ENCODE data around the gene HLA-DRA. TPM values are rescaled to one million over a fixed set of nuclear protein-coding genes. Genes with fewer than 3 reads are reported as not detected.

Gene HLA-DRA
- total RNA-seq, 2 donors from 2014 or later: 244 to 342 TPM

- H3K9me3 ChIP-seq: no peaks in the 10 kb centered on the region
- no peak overlapping the region for H3K4me3 ChIP-seq
- DNase-seq (ENCODE audit: low spot score) (no peak), ATAC-seq (ENCODE audit: insufficient number of reproducible peaks, low FRiP score, low read depth) (no peak)
- H3K4me1 ChIP-seq (ENCODE audit: control insufficient read depth in 1 of 2, low read depth in 2 of 2): peaks cover 0 to 2% of the 10 kb centered on the region in 2 donors
- H3K27ac ChIP-seq: no peak overlapping the region
- H3K36me3 ChIP-seq: no peaks in the 10 kb centered on the region
- no peak for TF ChIP-seq CTCF (IDR thresholded peaks at IDR 0.05)
- no peaks in the 10 kb centered on the region for H3K27me3 ChIP-seq (replicated peaks; ENCODE audit: insufficient read depth)
These were observed 28.8 kb upstream of the HLA-DRA start for GRCh38 chr6:32410906-32411305.

- H3K27me3 ChIP-seq (replicated peaks; ENCODE audit: insufficient read depth): peaks cover 4% of the 10 kb centered on the region
- H3K36me3 ChIP-seq: no peaks in the 10 kb centered on the region
- ATAC-seq (ENCODE audit: insufficient number of reproducible peaks, low FRiP score, low read depth) (no peak), DNase-seq (ENCODE audit: low spot score) (no peak)
- no peak for TF ChIP-seq CTCF (IDR thresholded peaks at IDR 0.05)
- no peak overlapping the region for H3K4me3 ChIP-seq
- H3K27ac ChIP-seq: no peak overlapping the region
- H3K9me3 ChIP-seq: no peaks in the 10 kb centered on the region
- peaks cover 0 to 2% of the 10 kb centered on the region in 2 donors for H3K4me1 ChIP-seq (ENCODE audit: control insufficient read depth in 1 of 2, low read depth in 2 of 2)
These were observed 27.9 kb upstream of the HLA-DRA start for GRCh38 chr6:32411566-32412327.

GRCh38 chr6:32413427-32414047 is 26.1 kb upstream of the HLA-DRA start:
- ATAC-seq (ENCODE audit: insufficient number of reproducible peaks, low FRiP score, low read depth) (no peak), DNase-seq (ENCODE audit: low spot score) (peak; percentile 23)
- H3K9me3 ChIP-seq: no peaks in the 10 kb centered on the region
- no peak overlapping the region for H3K4me3 ChIP-seq
- H3K27me3 ChIP-seq (replicated peaks; ENCODE audit: insufficient read depth): peaks cover 4% of the 10 kb centered on the region
- peak; percentile 93 for TF ChIP-seq CTCF (IDR thresholded peaks at IDR 0.05)
- no peak overlapping the region for H3K27ac ChIP-seq
- H3K4me1 ChIP-seq (ENCODE audit: control insufficient read depth in 1 of 2, low read depth in 2 of 2): peaks cover 0 to 2% of the 10 kb centered on the region in 2 donors
- no peaks in the 10 kb centered on the region for H3K36me3 ChIP-seq

GRCh38 chr6:32415521-32416019 is 24.1 kb upstream of the HLA-DRA start:
- Histone ChIP-seq H3K27me3 (replicated peaks; ENCODE audit: insufficient read depth) (peaks cover 4% of the 10 kb centered on the region), H3K9me3 (no peaks in the 10 kb centered on the region), H3K4me1 (ENCODE audit: control insufficient read depth in 1 of 2, low read depth in 2 of 2) (peaks cover 0 to 2% of the 10 kb centered on the region in 2 donors), H3K27ac (no peak overlapping the region), H3K36me3 (no peaks in the 10 kb centered on the region), H3K4me3 (peak overlapping the region; percentile 55)
- ATAC-seq (ENCODE audit: insufficient number of reproducible peaks, low FRiP score, low read depth) (peak; percentile 58), DNase-seq (ENCODE audit: low spot score) (peak; percentile 32)
- peak; percentile 98 for TF ChIP-seq CTCF (IDR thresholded peaks at IDR 0.05)

- DNase-seq (ENCODE audit: low spot score) (no peak), ATAC-seq (ENCODE audit: insufficient number of reproducible peaks, low FRiP score, low read depth) (no peak)
- Histone ChIP-seq H3K4me3 (peak overlapping the region; percentile 55), H3K9me3 (no peaks in the 10 kb centered on the region), H3K36me3 (no peaks in the 10 kb centered on the region), H3K27me3 (replicated peaks; ENCODE audit: insufficient read depth) (peaks cover 4% of the 10 kb centered on the region), H3K4me1 (ENCODE audit: control insufficient read depth in 1 of 2, low read depth in 2 of 2) (peaks cover 0 to 2% of the 10 kb centered on the region in 2 donors), H3K27ac (no peak overlapping the region)
- no peak for TF ChIP-seq CTCF (IDR thresholded peaks at IDR 0.05)
These were observed 23.7 kb upstream of the HLA-DRA start for GRCh38 chr6:32416036-32416435.
